NK-92 (cell line): ENCODE measurements around the gene FER1L5.

Source experiments
- DNase-seq: peaks from one replicate; lab custom pipeline; 2025; ENCODE audit not compliant: unreplicated experiment; lab: John Stamatoyannopoulos, UW

The FER1L5 gene

DNA sequence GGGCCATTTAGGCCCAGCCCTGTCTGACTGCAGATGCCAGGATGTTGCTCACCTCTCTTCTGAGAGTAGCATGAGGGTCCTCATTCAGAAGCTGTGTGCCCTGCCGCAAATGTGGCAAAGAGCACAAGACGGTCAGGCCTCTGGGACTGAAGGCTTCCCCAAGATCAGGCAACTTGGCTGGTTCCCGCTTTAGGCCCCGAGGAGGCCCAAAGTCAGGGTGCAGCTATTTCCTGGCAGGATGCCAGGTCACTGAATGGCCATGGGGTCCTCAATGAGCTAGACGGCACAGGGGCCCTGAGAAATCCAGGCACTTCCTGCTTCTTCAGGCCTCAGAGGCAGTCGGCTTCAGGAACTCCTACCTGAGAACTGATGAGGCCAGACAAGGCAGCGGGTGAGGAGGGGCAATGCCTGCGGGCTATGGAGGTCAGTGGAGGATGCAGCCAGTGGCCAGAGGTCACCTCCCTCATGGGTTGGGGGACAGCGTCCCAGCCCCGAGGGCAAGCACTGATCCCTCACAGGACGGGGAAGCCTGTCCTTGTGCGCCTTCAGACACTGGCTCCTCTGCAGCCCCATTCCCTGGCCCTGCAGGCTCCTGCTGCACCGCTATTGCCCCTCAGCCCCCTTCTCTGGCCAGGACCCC, 52.4 kb downstream of the FER1L5 start:
- no peak for DNase-seq

DNA sequence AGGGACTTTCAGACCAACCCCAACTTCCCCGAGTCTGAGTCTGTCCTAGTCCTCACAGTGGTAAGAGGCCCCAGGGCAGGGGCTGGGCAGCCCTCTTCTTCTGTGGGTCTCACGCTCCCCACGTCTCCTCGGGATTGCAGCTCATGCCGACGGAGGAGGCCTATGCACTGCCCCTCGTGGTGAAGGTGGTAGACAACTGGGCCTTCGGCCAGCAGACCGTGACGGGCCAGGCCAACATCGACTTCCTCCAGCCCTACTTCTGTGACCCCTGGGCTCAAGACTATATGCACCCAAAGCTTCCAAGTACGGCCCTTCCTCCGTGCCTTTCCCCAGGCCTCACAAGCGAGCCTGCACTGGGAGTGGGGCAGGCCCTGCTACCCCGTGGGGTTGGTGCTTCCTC, 53.0 kb downstream of the FER1L5 start:
- no peak for DNase-seq

DNA sequence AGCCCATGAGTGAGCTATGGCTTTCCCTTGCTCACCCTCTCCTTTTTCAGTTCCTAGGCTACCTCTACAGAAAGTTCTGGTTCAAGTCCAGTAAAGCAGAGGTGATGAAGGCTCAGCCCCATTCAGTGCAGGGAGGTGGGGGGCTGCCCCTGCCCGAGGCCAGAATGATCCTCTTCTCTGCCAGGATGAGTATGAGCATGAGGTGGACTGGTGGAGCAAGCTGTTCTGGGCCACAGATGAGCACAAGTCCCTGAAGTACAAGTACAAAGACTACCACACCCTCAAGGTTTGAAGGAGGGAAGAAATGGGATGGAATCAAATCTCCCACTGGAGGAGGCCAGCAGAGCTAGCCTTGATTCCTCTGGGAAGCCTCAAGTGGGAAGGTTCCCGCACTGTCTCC, 54.9 kb downstream of the FER1L5 start:
- no peak for DNase-seq

DNA sequence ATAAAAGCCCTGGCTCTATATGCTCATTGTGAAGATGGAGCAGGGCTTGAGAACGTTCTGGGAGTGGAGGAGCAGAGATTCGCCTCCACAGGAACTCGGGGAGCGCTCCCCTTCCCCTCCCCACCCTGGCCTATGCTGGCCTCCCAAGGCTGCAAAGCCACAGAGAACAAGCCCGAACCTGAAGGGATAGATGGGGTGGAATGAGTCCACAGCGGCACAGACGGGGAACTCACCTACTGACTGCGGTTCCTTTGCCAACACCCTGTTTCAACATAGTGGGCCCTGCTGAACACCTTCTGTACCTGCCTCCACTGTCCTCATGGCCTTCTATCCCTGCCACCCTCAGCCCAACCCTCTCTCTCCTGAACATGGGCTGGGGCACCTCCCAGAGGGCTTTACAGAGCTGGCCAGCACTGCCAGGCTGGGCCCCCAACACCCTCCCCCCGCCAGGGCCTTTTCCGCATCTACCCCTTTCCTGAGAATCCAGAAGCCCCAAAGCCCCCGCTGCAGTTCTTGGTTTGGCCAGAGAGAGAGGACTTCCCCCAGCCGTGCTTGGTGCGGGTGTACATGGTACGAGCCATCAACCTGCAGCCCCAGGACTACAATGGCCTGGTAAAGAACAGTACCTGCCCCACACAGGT, 55.8 kb downstream of the FER1L5 start:
- no peak for DNase-seq

DNA sequence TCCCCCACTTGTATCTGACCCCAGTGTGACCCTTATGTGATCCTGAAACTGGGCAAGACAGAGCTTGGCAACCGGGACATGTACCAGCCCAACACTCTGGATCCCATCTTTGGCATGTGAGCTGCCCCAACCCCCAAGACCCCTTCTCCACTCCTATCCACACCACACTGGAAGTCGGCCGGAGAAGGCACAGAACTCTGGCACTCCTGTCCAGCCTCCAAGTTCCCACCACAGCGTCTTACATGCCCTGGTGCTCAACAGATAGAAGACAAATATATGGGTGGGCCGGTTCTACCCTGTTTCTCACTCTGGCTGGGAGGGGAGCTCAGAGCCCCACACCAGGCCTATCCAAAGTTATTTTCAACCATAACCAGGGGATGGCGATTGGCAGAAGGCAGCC, 56.5 kb downstream of the FER1L5 start:
- DNase-seq: no peak

DNA sequence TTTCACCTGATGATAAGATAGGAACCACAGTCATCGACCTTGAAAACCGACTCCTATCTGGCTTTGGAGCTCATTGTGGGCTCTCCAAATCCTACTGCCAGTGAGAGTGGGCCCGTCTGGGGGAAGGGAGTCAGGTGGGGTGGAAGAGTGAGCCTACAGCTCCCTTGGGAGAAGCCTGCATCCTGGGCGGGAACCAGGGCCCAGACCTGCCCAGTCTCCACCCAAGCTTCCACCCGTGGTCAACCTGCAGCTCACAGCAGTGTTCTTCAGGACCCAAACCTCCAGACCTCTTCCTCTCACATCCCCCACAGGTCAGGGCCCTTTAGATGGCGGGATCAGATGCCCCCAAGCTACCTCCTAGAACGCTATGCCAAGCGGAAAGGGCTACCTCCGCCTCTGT, 57.1 kb downstream of the FER1L5 start:
- DNase-seq: no peak

DNA sequence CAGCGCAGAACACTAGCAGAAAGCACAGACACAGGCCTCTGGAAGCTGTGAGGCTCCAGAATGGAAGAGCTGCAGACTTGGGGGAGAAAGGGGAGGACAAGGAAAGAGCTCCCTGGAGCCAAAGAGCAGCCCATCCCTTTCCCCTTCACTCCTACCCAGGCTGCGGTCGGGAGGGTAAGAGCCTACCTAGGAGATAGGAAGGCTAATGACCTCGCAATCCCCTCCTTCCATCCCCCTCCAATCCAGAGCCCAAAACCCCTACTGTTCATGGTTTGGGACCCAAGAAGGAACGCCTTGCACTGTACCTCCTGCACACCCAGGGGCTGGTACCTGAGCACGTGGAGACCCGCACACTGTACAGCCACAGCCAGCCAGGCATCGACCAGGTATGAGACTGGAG, 57.5 kb downstream of the FER1L5 start:
- no peak for DNase-seq

DNA sequence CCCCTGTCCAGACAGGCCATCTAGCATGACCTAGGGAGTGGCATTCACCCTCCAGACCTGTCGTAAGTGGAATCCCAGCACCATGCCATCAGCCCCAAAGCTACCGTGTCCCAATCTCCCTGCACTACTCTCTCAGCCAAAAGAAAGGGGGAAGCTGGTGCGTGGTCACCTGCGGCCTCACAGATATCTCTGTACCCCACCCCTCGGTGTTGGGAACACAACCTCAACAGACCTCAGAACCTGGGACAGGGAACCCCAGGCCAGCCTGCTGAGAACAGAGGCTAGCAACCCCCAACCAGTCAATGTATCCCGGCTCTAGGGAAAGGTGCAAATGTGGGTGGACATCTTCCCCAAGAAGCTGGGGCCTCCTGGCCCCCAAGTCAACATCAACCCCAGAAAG, 59.1 kb downstream of the FER1L5 start:
- DNase-seq: no peak

DNA sequence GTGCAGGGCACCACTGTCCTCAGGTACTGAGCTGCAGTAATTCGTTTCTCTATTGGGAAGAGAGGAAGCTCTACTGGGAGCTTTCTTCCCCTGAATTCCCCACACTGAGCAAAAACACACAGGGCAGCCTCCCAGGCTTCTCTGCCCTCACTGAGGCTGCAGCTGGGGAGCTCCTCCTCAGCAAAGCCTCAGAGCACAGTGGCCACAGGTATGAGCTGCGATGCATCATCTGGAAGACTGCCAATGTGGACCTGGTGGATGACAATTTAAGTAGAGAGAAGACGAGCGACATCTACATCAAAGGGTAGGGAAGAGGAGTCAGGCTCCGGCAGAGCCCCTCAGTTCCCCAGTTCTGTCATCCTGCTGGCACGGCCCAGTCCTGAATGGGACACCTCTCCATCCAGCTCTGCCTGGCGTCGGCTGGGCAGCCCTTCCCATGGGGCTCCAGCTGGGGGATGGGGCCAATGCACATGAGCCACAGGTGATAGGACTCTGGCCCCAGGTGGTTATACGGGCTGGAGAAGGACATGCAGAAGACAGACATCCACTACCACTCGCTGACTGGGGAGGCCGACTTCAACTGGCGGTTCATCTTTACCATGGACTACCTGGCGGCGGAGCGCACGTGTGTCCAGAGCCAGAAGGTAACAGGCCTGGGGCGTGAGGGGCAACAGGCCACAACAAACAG, 59.7 kb downstream of the FER1L5 start:
- DNase-seq: no peak

DNA sequence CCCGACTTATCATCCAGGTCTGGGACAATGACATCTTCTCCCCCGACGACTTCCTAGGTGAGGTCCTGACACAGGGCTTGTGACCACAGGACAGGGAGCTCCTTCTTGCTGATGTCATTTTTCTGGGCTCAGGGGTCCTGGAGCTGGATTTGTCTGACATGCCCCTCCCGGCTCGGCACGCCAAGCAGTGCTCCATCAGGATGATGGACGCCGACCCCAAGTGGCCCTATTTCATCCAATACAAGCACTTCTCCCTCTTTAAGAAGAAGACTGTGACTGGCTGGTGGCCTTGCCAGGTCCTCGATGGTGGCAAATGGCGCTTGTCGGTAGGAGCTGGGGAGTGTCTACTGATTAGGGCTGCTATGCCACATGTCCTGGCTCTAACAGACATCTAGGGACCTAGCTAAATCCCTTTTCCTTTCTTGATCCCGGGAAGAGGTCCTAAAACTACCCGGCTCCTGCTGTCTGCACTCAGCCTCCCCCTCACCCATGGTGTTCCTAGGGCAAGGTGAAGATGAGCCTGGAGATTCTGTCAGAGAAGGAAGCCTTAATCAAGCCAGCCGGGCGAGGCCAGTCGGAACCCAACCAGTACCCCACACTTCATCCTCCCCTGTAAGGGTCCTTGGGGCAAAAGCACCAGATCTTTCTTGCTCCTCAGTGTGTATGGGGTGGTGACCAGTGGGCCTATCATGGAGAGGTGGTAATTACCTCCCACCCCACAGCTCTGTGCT, 60.6 kb downstream of the FER1L5 start:
- no peak for DNase-seq

DNA sequence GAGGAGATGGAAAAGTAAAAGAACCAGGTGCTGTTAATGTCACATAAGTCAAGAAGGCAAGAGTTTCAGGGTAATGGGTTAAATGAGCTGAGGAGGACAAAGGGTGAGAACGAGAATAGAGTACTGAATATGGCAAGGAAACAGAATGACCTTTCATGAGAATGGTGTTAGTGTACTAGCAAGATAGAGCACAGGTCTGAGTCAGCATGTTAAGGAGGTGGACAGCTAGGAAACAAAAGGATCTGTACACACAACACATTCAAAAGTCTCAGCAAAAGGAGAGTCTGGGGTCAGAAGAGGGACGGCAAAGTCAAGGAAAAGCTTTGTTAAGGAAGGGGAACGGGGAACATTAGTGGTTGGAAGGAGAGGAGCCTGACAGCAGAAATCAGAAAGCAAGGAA, 68.4 kb downstream of the FER1L5 start:
- no peak for DNase-seq

DNA sequence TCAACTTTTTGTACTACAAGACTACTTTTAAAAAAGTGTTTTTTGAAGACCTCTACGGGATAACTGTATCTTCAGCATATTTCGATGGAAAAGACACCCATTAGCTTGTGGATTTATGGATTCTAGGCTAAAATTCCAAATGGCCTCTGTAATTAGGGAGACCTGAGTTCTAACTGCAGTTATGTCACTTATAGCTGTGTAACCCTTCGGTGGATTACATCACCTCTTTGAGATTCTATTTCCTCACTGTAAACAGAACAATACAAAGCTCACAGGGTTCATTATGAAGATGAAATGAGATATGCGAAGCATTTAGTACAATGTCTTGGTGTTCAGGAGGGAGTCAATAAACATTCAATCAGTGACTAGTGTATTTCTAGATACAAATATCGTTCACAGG, 73.1 kb downstream of the FER1L5 start:
- no peak for DNase-seq

DNA sequence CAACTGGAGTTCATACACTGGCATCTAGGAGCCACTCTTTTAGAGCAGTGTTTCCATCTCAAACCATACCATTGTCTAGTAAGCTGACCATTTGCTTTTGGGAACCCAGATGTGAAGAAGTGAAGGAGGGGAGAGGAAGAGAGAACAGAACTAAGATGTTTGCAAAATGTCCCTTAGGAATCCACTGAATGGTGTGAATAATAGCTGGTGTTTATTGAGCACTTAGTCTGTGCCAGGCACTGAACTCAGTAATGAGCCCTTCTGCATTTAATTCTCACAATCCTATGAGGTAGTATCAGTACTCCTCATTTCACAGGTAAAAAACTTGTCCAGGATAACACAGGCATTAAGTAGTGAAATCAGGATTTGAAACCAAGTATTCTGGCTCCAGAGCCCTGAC, 73.8 kb downstream of the FER1L5 start:
- no peak for DNase-seq

DNA sequence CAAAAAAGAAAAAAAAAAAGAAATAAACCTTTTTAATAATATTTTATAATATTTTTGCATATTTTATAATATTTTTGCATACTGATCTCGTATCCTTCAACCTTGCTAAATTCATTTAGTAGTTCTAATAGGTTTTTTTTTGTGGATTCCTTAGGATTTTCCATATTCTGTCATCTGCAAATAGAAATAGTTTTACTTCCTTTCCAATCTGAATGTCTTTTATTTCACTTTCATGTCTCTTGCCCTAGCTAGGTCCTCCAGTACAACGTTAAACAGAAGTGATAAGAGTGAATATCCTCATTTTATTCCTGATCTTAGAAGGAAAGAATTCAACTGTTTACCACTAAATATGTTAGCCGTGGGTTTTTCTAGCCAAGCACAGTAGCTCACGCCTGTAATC, 83.6 kb downstream of the FER1L5 start:
- DNase-seq: no peak

DNA sequence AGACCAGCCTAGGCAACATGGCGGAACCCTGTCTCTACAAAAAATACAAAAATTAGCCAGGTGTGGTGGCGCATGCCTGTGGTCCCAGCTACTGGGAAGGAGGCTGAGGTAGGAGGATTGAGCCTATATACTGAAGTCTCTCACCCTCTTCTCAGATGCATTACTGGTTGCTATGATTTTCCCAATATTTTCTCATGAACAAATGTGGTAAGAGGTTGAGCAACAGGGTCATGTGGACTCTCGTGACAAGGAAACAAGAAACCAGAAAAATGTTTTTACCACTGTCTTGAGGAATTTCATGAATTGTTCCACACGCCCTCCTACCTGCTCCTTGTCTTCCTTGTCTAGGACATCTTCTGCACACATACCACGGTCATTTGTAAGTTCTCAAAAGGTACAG, 84.9 kb downstream of the FER1L5 start:
- DNase-seq: no peak

DNA sequence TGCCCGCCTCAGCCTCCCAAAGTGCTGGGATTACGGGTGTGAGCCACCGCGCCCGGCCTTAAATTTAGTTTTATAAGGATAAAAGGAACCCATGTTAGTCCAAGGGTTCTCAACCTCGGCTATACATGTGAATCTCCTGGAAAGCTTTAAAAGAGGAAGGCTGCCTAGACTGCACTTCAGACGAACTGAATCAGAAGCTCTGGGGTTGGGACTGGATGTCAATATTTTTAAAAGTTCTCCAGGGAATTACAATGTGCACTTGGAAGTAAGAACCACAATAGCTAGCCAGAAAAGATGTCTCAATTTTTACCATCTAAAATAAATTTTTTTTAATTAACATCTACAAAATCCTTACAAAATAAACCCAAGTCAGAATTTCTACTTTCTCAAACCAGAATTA, 87.2 kb downstream of the FER1L5 start:
- DNase-seq: no peak

DNA sequence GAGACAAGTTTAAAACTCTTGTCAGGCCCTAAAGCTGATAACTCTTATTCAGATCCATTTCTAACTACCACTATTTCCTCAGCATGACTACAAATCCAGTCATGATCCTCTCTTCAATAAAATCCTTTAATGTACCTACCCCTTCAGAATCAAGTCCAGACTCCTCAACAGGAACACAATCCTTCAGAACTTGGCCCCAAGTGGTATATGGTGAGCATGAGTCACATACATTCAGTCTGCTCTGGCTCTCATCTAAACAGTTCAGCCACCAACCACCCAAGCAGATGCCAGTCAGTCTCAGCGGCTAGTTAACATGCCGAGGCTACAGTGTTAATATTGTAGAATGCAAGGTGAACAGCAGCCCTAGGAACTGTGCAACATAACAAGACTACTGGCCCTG, 87.6 kb downstream of the FER1L5 start:
- DNase-seq: no peak

DNA sequence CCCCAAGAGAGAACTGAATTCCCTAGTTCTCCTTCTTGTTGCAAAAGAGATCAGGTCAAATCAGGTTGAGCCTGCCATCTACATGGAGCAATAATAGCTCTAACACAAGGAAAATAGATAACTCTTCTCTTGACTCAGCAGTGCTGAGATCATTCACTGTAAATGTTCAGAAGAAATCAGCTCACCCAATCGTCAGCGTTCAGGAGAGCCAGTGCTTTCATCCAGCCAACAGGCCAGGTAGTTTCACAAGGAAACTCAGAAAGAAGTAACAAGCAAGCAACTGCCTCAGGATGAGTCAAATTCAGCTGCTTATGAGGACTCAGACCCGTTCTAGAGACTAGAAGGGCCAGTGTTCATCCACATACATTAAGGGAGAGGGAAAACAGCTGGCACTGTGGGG, 91.4 kb downstream of the FER1L5 start:
- no peak for DNase-seq

DNA sequence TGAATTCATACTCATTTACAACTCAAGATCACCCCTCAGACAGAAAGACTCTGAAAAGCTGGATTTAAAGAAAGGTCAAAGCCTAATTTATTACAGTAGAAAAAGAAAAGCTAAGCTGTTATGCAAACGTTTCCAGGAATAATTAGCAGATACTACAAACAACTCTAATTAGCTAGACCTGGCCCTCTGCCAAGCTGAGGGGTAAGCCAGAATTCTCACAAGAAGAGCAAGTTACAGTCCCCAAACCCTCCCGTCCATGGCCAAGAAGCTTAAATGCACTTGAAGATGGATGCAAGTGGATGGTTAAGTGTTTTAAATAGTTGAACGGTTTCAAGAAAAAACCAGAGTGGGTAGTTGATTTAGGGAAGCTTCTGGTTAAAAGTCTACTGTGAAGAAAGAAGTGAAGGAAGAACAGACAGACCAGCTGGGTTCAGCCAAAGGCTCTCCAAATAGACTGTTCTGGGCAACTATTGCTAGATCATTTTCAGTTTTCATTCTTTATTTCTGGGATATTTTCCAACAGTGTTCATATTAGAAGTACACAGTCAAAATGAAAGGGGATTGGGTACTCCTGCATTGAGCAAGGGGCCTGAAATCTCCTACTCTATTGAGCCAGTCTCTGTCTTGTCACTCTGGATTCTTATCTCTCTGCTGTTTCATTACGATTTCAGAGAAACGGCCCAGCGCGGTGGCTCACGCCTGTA, 92.5 kb downstream of the FER1L5 start:
- no peak for DNase-seq

DNA sequence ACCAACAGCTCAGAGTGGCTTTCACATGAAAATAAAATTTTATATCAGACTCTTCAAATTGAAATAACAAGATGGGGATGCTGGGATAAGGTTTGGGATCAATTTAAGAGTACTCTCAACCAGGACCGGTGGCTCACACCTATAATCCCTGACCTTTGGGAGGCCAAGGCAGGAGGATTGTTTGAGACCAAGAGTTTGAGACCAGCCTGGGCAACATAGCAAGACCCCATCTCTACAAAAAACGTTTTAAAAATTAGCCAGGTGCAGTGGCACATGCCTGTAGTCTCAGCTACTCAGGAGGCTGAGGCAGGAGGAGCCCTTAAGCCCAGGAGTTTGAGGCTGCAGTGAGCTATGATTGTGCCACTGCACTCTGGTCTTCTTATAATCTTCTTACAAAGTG, 94.7 kb downstream of the FER1L5 start:
- DNase-seq: no peak

DNA sequence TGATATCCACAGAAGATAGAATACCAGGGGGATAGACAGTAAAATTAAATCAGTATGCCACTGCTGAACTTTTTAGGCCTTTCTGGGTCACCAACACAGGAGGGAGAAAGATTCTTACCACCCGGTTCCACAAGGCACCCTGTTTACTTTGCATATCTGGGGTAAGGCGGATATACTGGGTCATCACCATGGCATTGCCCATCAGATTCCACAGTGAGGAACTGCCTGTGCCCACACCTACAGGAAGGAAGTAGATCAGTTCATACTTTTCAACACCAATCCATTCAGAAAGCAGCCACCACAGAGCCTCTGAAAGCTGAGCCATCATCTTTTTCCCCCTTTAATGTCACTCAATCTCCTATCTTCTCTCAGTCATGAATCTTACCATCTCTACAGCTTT, 95.3 kb downstream of the FER1L5 start:
- no peak for DNase-seq
